ENCODE data around the gene DCST1.

The DCST1 gene

DNA sequence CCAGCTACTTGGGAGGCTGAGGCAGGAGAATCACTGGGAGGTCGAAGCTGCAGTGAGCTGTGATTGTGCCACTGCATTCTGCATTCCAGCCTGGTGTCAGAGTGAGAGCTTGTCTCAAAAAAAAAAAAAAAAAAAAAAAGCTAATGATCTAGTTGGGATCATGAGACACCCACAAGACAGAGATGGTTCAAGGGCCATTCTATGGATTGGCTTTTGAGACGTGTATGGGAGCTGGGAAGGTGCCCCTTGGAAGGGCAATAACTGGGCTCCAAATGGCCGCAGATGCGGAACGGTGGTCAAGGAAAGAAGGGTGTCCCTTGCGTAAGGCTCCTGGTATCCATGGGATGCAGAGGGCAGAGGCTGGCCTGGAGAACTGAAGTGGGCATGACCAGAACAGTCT lies 10.7 kb downstream of the DCST1 start:
- no peaks in the 10 kb centered on the region for H3K9me3 ChIP-seq (ENCODE audit: control extremely low read depth in 1 of 5, control insufficient read depth in 4 of 5, insufficient read depth in 2 of 5, low read depth in 1 of 5, low read length in 4 of 5)
- no peak for DNase-seq
- no peaks in the 10 kb centered on the region for H3K27me3 ChIP-seq (replicated peaks in 2 of 5; ENCODE audit: control insufficient read depth in 4 of 5, insufficient read depth in 5 of 5, low read length in 4 of 5)
- 93% methylated on average over 6 of the region's 6 CpGs for WGBS (ENCODE audit: insufficient coverage)
- H3K4me3 ChIP-seq (ENCODE audit: control insufficient read depth in 1 of 7, extremely low read depth in 1 of 7, insufficient read depth in 4 of 7, low read depth in 2 of 7, low read length in 6 of 7), result no peak overlapping the region
- no peaks in the 10 kb centered on the region for H3K36me3 ChIP-seq (ENCODE audit: control insufficient read depth in 4 of 4, insufficient read depth in 4 of 4, low read length in 3 of 4)
- H3K27ac ChIP-seq (ENCODE audit: insufficient read depth in 1 of 2, low read depth in 1 of 2, low read length in 2 of 2, poor library complexity in 1 of 2, severe bottlenecking in 2 of 2), result no peak overlapping the region
- POLR2A ChIA-PET, result interaction anchor here (0.6 to 0.8 kb wide), 2 partner anchors 27 to 143 kb away, joined by 3 read pairs; no protein-coding TSS in a partner anchor
- peaks cover 3 to 17% (median 12%) of the 10 kb centered on the region in 4 experiments for H3K4me1 ChIP-seq (ENCODE audit: control extremely low read depth in 1 of 4, control insufficient read depth in 4 of 4, insufficient read depth in 4 of 4, low read length in 3 of 4)
- CTCF ChIA-PET, result interaction anchor here (0.7 to 19.3 kb wide), 22 partner anchors 10 to 485 kb away, joined by 3 to 368 read pairs (median 6); partner anchors contain the start of genes ADAM15, EFNA4, KRTCAP2 and LENEP

DNA sequence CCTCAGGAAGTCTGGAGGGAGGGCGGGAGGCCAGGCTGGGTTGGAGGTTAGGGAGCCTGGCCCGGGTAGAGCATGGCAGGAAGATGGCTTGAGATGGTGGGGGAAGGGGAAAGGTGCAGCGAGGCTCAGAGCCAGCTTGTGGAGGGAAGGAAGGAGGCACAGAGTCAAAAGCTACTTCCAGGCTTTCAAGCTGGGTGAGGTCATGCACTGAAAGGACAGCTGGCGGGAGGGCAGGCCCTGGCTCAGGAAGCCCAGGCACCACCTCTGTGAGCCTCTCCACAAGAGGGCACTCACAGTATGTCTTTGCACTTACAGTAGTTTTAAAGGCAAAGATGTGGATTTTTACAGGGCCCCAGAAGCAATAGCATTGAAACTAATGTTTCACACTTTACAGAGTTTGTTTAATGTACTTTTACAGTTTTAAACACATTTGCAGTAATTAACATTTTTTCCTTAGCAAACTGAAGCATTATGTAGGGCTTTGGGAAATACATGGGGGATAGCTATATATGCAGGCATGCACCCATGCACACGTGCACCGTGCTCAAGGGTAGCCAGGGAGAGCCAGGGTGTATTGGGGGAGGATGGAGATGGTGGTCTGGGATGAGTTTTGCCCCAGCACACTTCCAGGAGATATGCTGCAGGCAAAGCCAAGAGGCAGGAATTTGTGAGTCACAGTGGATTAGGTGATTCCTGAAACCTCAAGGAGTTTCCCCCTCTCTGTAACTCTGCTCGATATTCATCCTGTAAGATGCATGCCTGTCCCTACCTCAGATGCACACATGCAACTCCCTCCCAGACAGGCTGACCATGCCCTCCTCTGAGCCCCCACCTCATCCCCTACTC lies 11.4 kb downstream of the DCST1 start:
- peak; percentile 78 to 91 (median 91) for DNase-seq
- no peak overlapping the region for H3K4me3 ChIP-seq (ENCODE audit: control insufficient read depth in 1 of 7, extremely low read depth in 1 of 7, insufficient read depth in 4 of 7, low read depth in 2 of 7, low read length in 6 of 7)
- ChIA-PET POLR2A (interaction anchor here (0.6 to 0.8 kb wide), 2 partner anchors 27 to 144 kb away, joined by 3 read pairs; no protein-coding TSS in a partner anchor), CTCF (interaction anchor here (0.7 to 19.3 kb wide), 21 partner anchors 12 to 486 kb away, joined by 3 to 368 read pairs (median 5); partner anchors contain the start of genes ADAM15, EFNA4, KRTCAP2 and LENEP)
- H3K27me3 ChIP-seq (replicated peaks in 2 of 5; ENCODE audit: control insufficient read depth in 4 of 5, insufficient read depth in 5 of 5, low read length in 4 of 5), result no peaks in the 10 kb centered on the region
- no peaks in the 10 kb centered on the region for H3K36me3 ChIP-seq (ENCODE audit: control insufficient read depth in 4 of 4, insufficient read depth in 4 of 4, low read length in 3 of 4)
- 55% methylated on average over 6 of the region's 7 CpGs for WGBS (ENCODE audit: insufficient coverage)
- no peak overlapping the region for H3K27ac ChIP-seq (ENCODE audit: insufficient read depth in 1 of 2, low read depth in 1 of 2, low read length in 2 of 2, poor library complexity in 1 of 2, severe bottlenecking in 2 of 2)
- H3K9me3 ChIP-seq (ENCODE audit: control extremely low read depth in 1 of 5, control insufficient read depth in 4 of 5, insufficient read depth in 2 of 5, low read depth in 1 of 5, low read length in 4 of 5), result no peaks in the 10 kb centered on the region
- H3K4me1 ChIP-seq (ENCODE audit: control extremely low read depth in 1 of 4, control insufficient read depth in 4 of 4, insufficient read depth in 4 of 4, low read length in 3 of 4), result peaks cover 3 to 19% (median 13%) of the 10 kb centered on the region in 4 experiments

DNA sequence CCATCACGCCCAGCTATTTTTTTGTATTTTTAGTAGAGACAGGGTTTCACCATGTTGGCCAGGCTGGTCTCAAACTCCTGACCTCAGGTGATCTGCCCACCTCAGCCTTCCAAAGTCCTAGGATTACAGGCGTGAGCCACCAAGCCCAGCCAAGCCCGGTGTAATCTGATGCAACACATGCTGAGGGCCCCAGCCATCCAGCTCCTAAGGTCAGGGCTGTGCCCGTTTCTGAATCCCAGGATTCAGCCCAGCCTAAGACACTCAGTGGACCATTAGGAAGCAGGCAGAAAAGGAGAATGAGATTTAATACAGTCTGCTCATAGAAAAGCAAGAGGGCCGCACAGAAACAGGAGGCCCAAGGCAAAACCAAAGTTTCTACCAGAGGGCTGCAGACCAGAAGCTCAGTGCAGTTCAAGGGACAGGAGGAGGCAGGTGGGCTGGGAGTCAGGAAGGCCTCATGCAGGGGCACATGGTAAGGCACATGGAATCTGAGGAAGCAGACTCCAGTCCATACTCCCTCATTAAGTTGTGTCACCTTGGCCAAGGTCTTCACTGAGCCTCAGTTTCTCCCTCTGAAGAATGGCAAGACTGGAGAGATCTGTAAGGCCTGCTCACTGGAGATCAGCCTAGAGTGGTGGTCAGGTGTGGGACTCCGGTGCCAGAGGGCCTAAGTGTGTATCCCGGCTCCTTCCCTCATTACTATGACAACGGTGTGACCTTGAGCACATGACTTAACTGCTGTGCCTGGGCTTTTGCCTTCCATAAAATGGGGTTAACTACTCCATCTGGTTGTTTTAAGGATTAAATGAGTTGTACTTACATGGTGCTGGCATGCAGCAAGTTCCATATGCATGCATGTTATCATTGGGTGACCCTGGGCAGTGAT lies 15.1 kb downstream of the DCST1 start:
- Histone ChIP-seq H3K4me1 (ENCODE audit: control extremely low read depth in 1 of 4, control insufficient read depth in 4 of 4, insufficient read depth in 4 of 4, low read length in 3 of 4) (peaks cover 7 to 49% (median 47%) of the 10 kb centered on the region in 4 experiments), H3K27ac (ENCODE audit: insufficient read depth in 1 of 2, low read depth in 1 of 2, low read length in 2 of 2, poor library complexity in 1 of 2, severe bottlenecking in 2 of 2) (no peak overlapping the region), H3K9me3 (ENCODE audit: control extremely low read depth in 1 of 5, control insufficient read depth in 4 of 5, insufficient read depth in 2 of 5, low read depth in 1 of 5, low read length in 4 of 5) (no peaks in the 10 kb centered on the region), H3K27me3 (replicated peaks in 2 of 5; ENCODE audit: control insufficient read depth in 4 of 5, insufficient read depth in 5 of 5, low read length in 4 of 5) (no peaks in the 10 kb centered on the region), H3K4me3 (ENCODE audit: control insufficient read depth in 1 of 7, extremely low read depth in 1 of 7, insufficient read depth in 4 of 7, low read depth in 2 of 7, low read length in 6 of 7) (no peak overlapping the region), H3K36me3 (ENCODE audit: control insufficient read depth in 4 of 4, insufficient read depth in 4 of 4, low read length in 3 of 4) (peaks cover 0 to under 1% (median 0%) of the 10 kb centered on the region in 4 experiments)
- WGBS (ENCODE audit: insufficient coverage), result 97% methylated on average over 6 of the region's 8 CpGs
- DNase-seq, result no peak
- ChIA-PET CTCF (interaction anchor here (0.9 to 19.3 kb wide), 7 partner anchors 10 to 136 kb away, joined by 3 to 368 read pairs (median 3); partner anchors contain the start of genes ADAM15, EFNA4 and PBXIP1), POLR2A (no interaction called here)

DNA sequence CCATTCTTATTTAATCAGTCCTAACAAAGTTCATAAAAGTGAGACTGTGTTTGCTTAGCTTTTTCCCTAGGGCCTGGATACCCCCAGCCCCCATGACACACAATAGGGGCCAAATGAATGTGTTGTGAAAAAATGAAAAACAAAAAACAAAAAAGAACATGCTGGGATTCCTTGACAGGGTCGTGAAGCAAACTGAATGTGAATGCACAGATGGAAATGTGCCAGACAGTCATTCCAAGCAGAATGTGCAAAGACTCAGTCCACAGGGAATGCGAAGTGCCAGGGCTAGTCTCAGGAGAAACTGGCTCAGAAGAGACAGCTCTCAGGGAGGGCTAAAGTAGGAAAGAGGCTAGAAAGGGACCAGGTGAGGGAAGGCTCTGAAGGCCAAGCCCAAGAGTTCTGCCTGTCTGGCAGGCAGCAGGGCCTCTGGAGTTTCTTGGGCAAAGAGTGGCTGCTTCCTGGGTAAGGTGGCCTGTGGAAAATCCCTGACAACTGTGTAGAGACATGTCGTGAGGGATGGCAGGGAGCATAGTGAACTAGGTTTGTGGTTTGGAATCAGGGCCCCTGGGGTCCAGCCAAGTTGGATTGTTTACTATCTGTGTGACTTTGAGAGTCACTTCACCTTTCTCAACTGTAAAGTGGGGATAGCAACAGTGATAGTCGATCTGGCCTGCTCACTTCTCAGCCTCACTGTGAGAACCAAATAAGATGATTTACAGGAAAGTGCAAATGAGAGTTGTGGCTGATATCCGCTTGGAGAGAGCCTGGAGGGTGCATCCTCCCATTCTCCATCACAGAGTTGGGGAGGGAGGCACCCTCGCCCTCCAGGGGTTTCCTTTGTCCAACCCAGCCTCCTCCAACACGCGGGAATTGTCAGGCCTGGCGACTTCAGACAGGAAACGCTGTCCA lies 16.3 kb downstream of the DCST1 start:
- ChIA-PET CTCF (interaction anchor here (0.9 to 22.6 kb wide), 9 partner anchors 4 to 94 kb away, joined by 3 to 368 read pairs (median 4); partner anchors contain the start of genes ADAM15, EFNA4 and PBXIP1), POLR2A (interaction anchor here (1.7 kb wide), 1 partner anchor 34 kb away, joined by 3 read pairs; no protein-coding TSS in a partner anchor)
- Histone ChIP-seq H3K4me3 (ENCODE audit: control insufficient read depth in 1 of 7, extremely low read depth in 1 of 7, insufficient read depth in 4 of 7, low read depth in 2 of 7, low read length in 6 of 7) (peak overlapping the region in 6 of 7 experiments; percentile 62 to 88 (median 78)), H3K27ac (ENCODE audit: insufficient read depth in 1 of 2, low read depth in 1 of 2, low read length in 2 of 2, poor library complexity in 1 of 2, severe bottlenecking in 2 of 2) (no peak overlapping the region), H3K4me1 (ENCODE audit: control extremely low read depth in 1 of 4, control insufficient read depth in 4 of 4, insufficient read depth in 4 of 4, low read length in 3 of 4) (peaks cover 6 to 49% (median 46%) of the 10 kb centered on the region in 4 experiments), H3K36me3 (ENCODE audit: control insufficient read depth in 4 of 4, insufficient read depth in 4 of 4, low read length in 3 of 4) (peaks cover 0 to 9% (median 1%) of the 10 kb centered on the region in 4 experiments), H3K9me3 (ENCODE audit: control extremely low read depth in 1 of 5, control insufficient read depth in 4 of 5, insufficient read depth in 2 of 5, low read depth in 1 of 5, low read length in 4 of 5) (no peaks in the 10 kb centered on the region), H3K27me3 (replicated peaks in 2 of 5; ENCODE audit: control insufficient read depth in 4 of 5, insufficient read depth in 5 of 5, low read length in 4 of 5) (no peaks in the 10 kb centered on the region)
- no peak for DNase-seq
- WGBS (ENCODE audit: insufficient coverage), result 34% methylated on average over 7 of the region's 10 CpGs

DNA sequence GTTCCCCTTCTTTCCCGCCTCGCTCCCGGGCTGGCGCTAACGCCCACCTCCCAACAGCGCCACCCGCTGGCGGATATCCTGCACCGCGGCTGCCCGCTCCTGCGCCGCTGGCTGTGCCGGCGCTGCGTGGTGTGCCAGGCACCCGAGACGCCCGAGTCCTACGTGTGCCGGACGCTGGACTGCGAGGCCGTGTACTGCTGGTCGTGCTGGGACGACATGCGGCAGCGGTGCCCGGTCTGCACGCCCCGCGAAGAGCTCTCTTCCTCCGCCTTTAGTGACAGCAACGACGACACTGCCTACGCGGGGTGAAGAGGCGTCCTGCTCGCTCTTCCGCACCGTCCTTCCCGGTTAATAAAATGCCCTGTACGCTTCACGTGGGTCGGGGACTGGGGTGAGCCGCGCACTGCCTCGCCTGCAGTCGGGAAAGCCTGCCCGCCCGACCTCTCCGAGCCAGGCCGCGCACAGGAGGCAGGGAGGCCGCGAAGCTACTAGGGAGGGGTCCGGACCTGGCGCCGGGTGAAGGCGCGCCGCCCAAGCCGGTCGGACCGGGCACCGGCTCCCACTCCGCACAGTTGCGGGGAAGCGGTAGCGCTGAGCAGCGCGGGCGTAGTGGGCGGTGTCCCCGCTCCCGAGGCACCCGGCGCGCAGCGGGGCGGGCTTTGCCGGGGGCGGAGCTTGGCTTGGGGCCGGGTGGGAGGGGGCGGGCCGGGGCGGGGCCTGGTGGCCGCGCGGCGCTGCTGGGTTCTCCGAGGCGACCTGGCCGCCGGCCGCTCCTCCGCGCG lies 17.1 kb downstream of the DCST1 start, which contains the start of gene ADAM15:
Gene ADAM15, plus strand, starts transcription at position 757 of the 782 bp plus-strand sequence. CDS start 71 bp downstream, outside the sequence.
- Histone ChIP-seq H3K27ac (ENCODE audit: insufficient read depth in 1 of 2, low read depth in 1 of 2, low read length in 2 of 2, poor library complexity in 1 of 2, severe bottlenecking in 2 of 2) (peak within 1 kb of the TSS; percentile 8 to 43), H3K4me3 (ENCODE audit: control insufficient read depth in 1 of 7, extremely low read depth in 1 of 7, insufficient read depth in 4 of 7, low read depth in 2 of 7, low read length in 6 of 7) (peak within 1 kb of the TSS; percentile 45 to 88 (median 79)), H3K36me3 (ENCODE audit: control insufficient read depth in 4 of 4, insufficient read depth in 4 of 4, low read length in 3 of 4) (peaks cover 0 to 14% (median 4%) of the 10 kb centered on the region in 4 experiments), H3K27me3 (replicated peaks in 2 of 5; ENCODE audit: control insufficient read depth in 4 of 5, insufficient read depth in 5 of 5, low read length in 4 of 5) (no peaks in the 10 kb centered on the region), H3K9me3 (ENCODE audit: control extremely low read depth in 1 of 5, control insufficient read depth in 4 of 5, insufficient read depth in 2 of 5, low read depth in 1 of 5, low read length in 4 of 5) (no peaks in the 10 kb centered on the region), H3K4me1 (ENCODE audit: control extremely low read depth in 1 of 4, control insufficient read depth in 4 of 4, insufficient read depth in 4 of 4, low read length in 3 of 4) (peaks cover 3 to 43% (median 40%) of the 10 kb centered on the region in 4 experiments)
- WGBS (ENCODE audit: insufficient coverage), result 0% methylated on average over 47 of the region's 99 CpGs
- ChIA-PET CTCF (interaction anchor here (0.8 to 22.6 kb wide), 9 partner anchors 5 to 75 kb away, joined by 3 to 368 read pairs (median 4); partner anchors contain the start of genes ADAM15 and EFNA4), POLR2A (interaction anchor here (0.6 to 1.7 kb wide), 2 partner anchors 35 to 122 kb away, joined by 3 read pairs; partner anchors contain the start of gene KRTCAP2)
- peak; percentile 55 to 81 (median 72) for DNase-seq
